ENCODE measurements around the gene OR8K1.

OR8K1 gene

GRCh38 chr11:56345739-56346138, at the start of gene OR8K1:
Gene OR8K1, plus strand, starts transcription at chr11:56346039. Its CDS starts 0 bp downstream, at chr11:56346039.
- no peak for DNase-seq (ENCODE audit: low read depth in 2 of 2, low spot score in 1 of 2)

GRCh38 chr11:56296898-56297297, 48.9 kb upstream of the OR8K1 start:
- no peak for DNase-seq (ENCODE audit: low read depth in 2 of 2, low spot score in 1 of 2)

GRCh38 chr11:56307836-56308235, 38.0 kb upstream of the OR8K1 start:
- DNase-seq (ENCODE audit: low read depth in 2 of 2, low spot score in 1 of 2), result no peak

- no peak for DNase-seq (ENCODE audit: low read depth in 2 of 2, low spot score in 1 of 2)
Observed at GRCh38 chr11:56314844-56315243, 31.0 kb upstream of the OR8K1 start, which contains the start of gene OR8K3. Gene OR8K3, plus strand, starts transcription at chr11:56315144. Its CDS starts 3,163 bp downstream, at chr11:56318307.

GRCh38 chr11:56331861-56332491, 13.9 kb upstream of the OR8K1 start:
- no peak for DNase-seq (ENCODE audit: low read depth in 2 of 2, low spot score in 1 of 2)

- no peak for DNase-seq (ENCODE audit: low read depth in 2 of 2, low spot score in 1 of 2)
Observed at GRCh38 chr11:56333156-56333555, 12.7 kb upstream of the OR8K1 start.

GRCh38 chr11:56340289-56340688, 5.5 kb upstream of the OR8K1 start:
- no peak for DNase-seq (ENCODE audit: low read depth in 2 of 2, low spot score in 1 of 2)

- no peak for DNase-seq (ENCODE audit: low read depth in 2 of 2, low spot score in 1 of 2)
Observed at GRCh38 chr11:56353991-56354390, 8.2 kb downstream of the OR8K1 start, which contains the start of gene OR8J1. Gene OR8J1, plus strand, starts transcription at chr11:56354291. Its CDS starts 5,956 bp downstream, at chr11:56360247.

GRCh38 chr11:56375324-56375723, 29.5 kb downstream of the OR8K1 start, which contains the start of gene OR8U1:
Gene OR8U1, plus strand, starts transcription at chr11:56375624. Its CDS starts 0 bp downstream, at chr11:56375624.
- no peak for DNase-seq (ENCODE audit: low read depth in 2 of 2, low spot score in 1 of 2)

GRCh38 chr11:56380120-56380519, 34.3 kb downstream of the OR8K1 start:
- no peak for DNase-seq (ENCODE audit: low read depth in 2 of 2, low spot score in 1 of 2)

GRCh38 chr11:56394381-56394780, 48.5 kb downstream of the OR8K1 start:
- DNase-seq (ENCODE audit: low read depth in 2 of 2, low spot score in 1 of 2), result no peak

- DNase-seq (ENCODE audit: low read depth in 2 of 2, low spot score in 1 of 2), result no peak
Observed at GRCh38 chr11:56396047-56396446, 50.2 kb downstream of the OR8K1 start.
